NCI-H2171 (cell line): ENCODE results near the gene METTL23.

Experiments
- DNase-seq: peaks from one replicate; lab custom pipeline; 2025; lab: John Stamatoyannopoulos, UW

The METTL23 gene

DNA sequence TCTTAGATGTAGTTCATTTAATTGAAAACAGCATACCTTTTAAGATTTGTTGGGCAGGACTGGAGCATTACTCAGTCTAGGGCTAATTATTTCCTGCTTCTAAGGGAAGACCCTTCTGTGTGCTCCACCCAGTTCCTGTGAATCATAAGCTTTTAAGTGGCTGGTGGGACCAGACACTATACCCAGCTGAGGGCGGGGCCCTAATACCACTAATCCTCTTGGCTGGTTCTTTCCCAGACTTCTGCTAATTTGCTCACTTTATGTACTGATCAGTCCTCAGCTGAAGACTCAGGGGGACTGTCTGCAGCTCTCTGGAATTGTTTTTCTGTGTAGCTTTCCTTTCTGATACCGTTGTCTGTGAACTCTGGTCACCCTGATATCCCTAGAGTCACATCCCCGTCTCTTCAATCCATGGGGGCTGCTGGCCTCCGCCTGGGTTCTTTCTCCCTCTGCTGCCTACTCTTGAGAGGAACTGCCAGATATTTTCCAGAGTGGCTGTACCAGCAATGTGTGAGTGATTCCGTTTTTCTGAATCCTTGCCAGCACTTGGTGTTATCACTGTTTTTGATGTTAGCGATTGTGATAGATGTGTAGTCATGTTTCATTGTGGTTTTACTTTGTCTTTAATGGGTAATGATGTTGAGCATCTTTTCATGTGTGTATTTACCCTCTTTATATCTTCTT lies 46.3 kb downstream of the METTL23 start:
- DNase-seq: no peak

DNA sequence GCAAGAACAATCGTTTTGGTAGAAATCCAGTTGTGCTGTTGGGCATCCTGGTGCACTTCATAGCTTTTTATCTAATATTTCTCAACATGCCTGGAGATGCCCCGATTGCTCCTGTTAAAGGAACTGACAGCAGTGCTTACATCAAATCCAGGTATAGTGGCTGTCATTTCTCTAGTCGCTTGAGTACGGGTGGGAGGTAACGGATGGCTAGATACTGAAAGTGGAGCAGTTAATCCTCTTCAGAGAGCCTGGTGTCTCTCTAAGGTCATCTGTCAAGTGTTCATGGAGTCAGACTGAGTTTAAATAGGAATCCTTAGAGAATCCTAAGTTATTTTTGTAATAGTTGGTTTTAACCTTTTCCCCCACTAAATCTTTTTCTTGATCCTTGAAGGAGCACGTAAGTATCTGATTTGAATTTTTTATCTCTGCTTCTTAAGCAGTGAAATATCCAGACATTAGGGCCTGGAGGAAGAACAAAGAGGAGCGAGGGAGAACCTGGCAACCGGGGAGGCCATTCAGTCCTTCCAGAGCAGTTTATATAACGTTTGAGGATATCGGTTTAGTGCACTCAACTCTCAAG lies 48.5 kb downstream of the METTL23 start:
- DNase-seq: no peak

DNA sequence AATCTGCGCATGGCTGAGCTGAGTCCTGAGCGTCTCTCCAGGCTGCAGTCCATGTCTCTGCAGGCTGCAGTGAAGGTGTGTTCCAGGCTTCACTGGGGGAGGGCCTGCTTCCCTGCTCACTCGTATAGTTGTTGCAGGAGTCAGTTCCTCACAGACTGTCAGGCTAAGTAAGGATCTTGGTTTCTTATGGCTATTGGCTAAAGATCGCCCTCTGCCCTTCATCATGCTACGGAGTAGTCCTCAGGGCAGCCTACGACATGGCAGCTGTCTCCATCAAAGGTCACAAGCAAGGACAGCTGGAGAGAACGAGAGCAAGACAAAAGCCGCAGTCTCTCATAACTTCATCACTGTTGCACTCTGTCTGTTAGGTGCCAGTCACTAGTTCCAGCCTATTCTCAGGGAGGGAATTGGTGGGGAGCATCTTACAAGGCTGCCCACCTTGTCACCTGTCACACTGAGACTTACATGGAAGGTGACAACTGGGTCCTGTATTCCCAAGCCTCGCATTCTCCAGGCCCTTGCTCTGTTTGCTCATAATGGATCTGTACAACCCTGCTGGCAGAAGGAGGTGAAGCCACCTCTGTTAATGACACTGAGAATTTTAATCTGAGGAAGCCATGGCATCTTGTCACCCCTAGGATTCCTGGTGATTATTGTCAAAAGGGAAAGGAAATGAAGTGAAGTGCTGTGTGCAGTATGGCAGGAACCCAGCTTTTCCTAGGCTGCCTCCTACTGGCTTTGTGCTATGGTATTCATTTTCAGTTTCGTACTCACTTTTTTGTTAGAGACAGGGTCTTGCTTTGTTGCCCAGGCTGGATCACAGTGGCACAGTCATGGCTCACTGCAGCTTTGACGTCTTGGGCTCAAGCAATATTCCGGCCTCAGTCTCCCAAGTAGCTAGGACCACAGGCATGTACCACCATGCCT lies 54.7 kb downstream of the METTL23 start:
- no peak for DNase-seq

DNA sequence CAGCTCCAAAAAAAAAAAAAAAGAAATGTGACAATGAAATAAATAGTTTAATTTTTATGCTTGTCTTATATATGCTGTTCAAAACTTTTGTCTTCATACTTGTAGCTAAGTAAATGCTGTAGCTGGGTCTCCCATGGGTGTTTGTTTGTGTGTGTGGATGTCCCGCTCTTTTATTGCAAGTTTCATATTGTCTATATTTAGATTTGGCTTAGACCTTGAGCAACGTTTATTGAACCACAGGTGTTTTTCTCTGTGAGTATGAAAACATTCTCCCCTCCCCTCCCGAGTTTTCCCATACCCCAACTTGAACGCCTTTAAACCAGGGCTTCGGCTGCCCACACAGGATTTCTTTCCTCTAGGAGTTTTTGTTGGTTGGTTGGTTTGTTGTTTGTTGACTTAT lies 56.5 kb downstream of the METTL23 start:
- DNase-seq: no peak
